Skeletal muscle satellite cell (primary cell): ENCODE data around the gene AQP9.

Source experiments
- H3K27me3 ChIP-seq: 2 replicates; pipeline ENCODE4 v1.7.0; 2013; ENCODE audit warnings: low read length; ENCODE audit not compliant: control insufficient read depth, insufficient read depth
- H3K36me3 ChIP-seq: 2 replicates; pipeline ENCODE4 v1.7.0; 2013; ENCODE audit warnings: mild to moderate bottlenecking, control low read depth, low read length; ENCODE audit not compliant: insufficient read depth
- H3K4me1 ChIP-seq: 2 replicates; pipeline ENCODE4 v1.7.0; 2013; ENCODE audit warnings: low read length; ENCODE audit not compliant: control insufficient read depth, insufficient read depth
- H3K4me2 ChIP-seq: 2 replicates; pipeline ENCODE4 v1.7.0; 2013; ENCODE audit warnings: mild to moderate bottlenecking, low read length
- H3K4me3 ChIP-seq: 2 replicates; pipeline ENCODE4 v1.7.0; 2013; ENCODE audit warnings: low read length
- H3K9ac ChIP-seq: 2 replicates; pipeline ENCODE4 v1.7.0; 2013; ENCODE audit warnings: mild to moderate bottlenecking, low read depth, low read length, moderate library complexity
- H3K9me3 ChIP-seq: replicated peaks from 2 replicates; pipeline ENCODE4 v1.7.0; 2013; ENCODE audit warnings: mild to moderate bottlenecking, control low read depth, low read length

The AQP9 gene

DNA sequence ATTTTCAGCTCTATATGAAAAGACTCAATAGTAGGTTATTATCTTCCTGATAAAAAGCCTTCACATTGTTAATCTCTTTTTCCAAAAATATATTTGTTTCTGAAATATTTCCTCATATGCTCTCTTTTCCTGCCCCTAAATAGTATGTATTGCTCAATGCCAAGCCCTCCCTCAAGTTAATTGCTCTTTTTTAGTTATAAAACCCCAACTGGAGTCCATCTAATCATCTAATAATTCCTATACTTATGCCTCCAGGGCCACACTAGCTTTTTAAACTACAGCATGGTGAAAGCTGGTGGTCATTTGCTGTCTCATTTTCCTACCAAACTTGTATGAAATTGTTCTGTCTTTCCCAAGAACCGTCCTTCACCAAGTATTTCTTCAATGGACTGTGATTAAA lies 26.7 kb downstream of the AQP9 start:
- Histone ChIP-seq H3K36me3 (no peaks in the 10 kb centered on the region), H3K4me2 (no peak overlapping the region), H3K4me3 (no peak overlapping the region), H3K9me3 (no peaks in the 10 kb centered on the region), H3K27me3 (peaks cover 8% of the 10 kb centered on the region), H3K4me1 (peaks cover 27% of the 10 kb centered on the region), H3K9ac (no peak overlapping the region)

DNA sequence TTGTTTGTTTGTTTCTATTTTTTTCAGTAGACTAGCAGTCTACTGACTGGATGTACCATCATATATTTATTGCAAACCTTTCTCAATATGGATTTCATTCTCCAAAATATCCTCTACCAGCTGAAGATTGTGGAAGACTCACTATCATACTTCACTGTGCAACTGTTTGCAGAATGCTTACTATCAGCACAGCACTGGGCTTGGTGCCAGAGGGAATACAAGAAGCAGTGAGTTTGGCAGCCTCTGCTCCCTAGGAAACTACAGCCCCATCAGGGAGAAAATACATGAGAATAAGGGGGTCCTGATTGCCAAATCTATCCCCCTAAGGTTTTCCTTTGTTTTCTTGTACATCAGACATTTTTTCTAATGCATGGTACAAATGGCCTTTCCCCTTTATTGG lies 27.5 kb downstream of the AQP9 start:
- H3K4me1 ChIP-seq = peaks cover 25% of the 10 kb centered on the region
- H3K9me3 ChIP-seq = no peaks in the 10 kb centered on the region
- no peaks in the 10 kb centered on the region for H3K36me3 ChIP-seq
- no peak overlapping the region for H3K9ac ChIP-seq
- no peak overlapping the region for H3K4me3 ChIP-seq
- H3K27me3 ChIP-seq = peaks cover 11% of the 10 kb centered on the region
- H3K4me2 ChIP-seq = no peak overlapping the region

DNA sequence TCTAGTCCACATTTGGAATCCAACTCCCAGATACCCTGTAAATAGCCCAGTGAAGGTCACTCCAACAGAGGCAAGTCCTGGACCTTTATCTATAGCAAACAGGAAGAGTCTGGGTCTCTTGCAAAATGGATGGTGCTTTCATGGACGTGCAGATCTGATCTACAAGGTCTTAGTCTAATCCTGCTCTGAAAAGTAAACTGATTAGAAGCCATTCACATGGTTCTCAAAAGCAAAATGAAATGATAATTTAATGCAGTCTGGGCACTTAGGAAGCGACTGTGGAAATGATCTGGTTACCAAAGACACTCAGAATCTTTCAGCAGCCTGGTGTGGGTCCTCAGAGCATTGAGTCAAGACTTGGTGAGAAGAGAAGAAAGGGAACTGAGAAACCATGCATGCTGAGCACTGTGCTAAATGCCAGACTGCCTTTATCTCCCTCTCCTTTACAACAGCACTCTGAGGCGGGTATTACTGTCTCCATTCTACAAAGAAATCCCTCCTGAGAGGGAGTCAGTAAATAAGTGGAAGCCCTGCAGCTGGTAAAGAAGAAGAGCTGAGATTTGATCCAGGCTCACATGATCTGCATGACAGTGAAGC lies 29.0 kb downstream of the AQP9 start:
- H3K27me3 ChIP-seq = peaks cover 11% of the 10 kb centered on the region
- H3K4me2 ChIP-seq = no peak overlapping the region
- no peak overlapping the region for H3K4me3 ChIP-seq
- no peak overlapping the region for H3K9ac ChIP-seq
- H3K36me3 ChIP-seq = no peaks in the 10 kb centered on the region
- H3K4me1 ChIP-seq = peaks cover 10% of the 10 kb centered on the region
- no peaks in the 10 kb centered on the region for H3K9me3 ChIP-seq

DNA sequence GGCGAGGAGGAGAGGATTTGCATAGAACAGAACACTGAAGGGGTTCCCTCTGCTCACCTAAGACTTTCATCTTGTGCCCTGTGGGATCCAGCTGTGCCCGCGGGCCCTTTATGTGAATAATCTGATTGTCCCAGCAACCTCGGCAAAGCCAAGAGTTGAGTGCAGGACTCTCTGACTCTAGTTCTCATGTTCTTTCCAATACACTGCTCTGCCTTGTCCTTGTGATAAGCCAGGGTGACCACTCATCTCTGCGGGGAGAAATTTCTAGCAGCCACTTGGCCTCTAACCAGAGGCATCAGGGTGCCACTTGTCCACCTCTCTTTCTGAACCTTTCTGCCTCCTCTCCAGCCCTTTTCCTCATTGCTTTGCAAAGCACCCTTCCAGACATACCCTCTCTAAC lies 31.8 kb downstream of the AQP9 start:
- Histone ChIP-seq H3K4me1 (no peaks in the 10 kb centered on the region), H3K4me2 (no peak overlapping the region), H3K9ac (no peak overlapping the region), H3K36me3 (no peaks in the 10 kb centered on the region), H3K27me3 (peaks cover 22% of the 10 kb centered on the region), H3K9me3 (no peaks in the 10 kb centered on the region), H3K4me3 (no peak overlapping the region)

DNA sequence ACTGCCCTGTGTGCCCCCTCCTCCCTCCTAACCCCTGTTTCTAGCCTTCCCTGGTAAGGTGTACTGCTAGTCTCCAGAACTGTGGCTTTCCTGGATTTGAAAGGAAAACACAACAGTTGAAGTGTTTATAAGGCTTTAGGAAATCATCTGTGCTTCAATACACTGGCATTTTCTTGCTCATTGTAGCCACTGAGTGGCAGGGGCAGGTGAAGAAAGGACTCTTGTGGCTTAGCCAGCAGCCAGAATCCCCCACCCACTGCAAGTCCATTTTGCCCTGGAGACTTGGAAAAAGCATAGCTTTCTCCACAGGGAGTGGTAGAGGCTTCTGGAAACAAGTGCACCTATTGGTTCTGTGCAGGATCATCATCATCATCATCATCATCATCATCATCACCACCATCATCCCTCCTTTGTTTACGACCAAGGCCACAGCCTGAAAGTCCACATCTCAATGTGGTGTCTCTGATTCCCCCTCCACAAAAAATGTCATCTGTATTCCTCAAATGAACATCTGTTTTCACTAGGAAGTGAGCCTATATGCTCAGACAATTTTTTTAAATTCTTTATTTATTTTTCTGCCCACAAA lies 33.4 kb downstream of the AQP9 start:
- Histone ChIP-seq H3K36me3 (no peaks in the 10 kb centered on the region), H3K4me1 (no peaks in the 10 kb centered on the region), H3K4me2 (no peak overlapping the region), H3K9me3 (no peaks in the 10 kb centered on the region), H3K4me3 (no peak overlapping the region), H3K9ac (no peak overlapping the region), H3K27me3 (peaks cover 22% of the 10 kb centered on the region)

DNA sequence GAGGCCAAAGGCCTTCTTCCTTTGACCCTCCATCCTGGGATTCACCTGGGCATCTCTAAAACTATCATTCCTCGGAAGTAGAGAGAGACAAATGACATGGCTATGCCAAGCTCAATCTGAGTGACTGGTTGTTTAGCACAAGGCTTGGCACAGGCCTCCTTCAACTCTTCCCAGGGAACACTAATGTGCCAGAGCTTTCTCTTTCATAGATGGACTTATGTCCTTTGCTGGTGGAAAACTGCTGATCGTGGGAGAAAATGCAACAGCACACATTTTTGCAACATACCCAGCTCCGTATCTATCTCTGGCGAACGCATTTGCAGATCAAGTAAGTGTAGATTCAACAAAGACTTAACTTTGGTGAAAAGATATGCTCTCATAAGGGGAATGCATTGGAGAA lies 36.5 kb downstream of the AQP9 start:
- H3K36me3 ChIP-seq = no peaks in the 10 kb centered on the region

DNA sequence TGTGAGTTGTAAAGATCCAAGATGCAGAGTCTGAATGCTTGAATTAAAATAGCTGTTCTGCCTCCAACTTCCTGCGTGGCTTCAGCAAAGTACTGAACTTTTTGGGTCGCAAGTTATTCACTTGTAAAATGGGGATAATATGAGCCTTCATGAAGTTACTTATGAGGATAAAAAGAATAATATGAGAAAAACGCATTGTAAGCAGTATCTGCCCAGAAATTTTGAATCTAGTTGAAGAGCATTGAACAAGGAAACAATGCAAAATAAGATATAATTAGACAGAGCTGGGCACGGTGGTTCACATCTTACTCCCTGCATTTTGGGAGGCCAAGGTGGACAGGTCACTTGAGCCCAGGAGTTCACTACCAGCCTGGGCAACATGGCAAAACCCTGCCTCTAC lies 37.8 kb downstream of the AQP9 start:
- Histone ChIP-seq H3K9me3 (no peaks in the 10 kb centered on the region), H3K36me3 (no peaks in the 10 kb centered on the region), H3K4me2 (no peak overlapping the region), H3K4me3 (no peak overlapping the region), H3K27me3 (peaks cover 11% of the 10 kb centered on the region), H3K9ac (no peak overlapping the region), H3K4me1 (peaks cover 15% of the 10 kb centered on the region)

More for the DNA sequence above, 36.5 kb downstream of the AQP9 start:
- Histone ChIP-seq H3K4me2 (no peak overlapping the region), H3K9ac (no peak overlapping the region), H3K4me1 (peaks cover 7% of the 10 kb centered on the region), H3K4me3 (no peak overlapping the region), H3K27me3 (peaks cover 15% of the 10 kb centered on the region), H3K9me3 (no peaks in the 10 kb centered on the region)

DNA sequence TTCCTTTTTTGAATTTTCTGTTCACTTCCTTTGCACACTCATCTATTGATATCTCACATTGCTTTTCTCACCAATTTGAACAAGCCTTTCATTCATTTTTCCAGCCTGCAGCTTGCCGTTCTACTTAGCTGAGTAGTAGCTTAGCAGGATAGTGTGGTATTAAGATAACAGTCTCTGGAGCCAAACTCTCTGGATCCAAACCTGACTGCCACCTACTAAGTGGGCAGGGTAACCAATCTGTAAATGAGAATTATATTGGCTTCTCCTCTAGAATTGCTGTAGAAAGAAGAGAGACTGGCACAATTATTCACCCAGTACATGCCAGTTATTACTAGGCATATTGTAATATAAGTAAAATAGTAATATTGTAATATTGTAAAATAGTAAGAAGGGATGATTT lies 40.5 kb downstream of the AQP9 start:
- Histone ChIP-seq H3K4me3 (no peak overlapping the region), H3K4me1 (peaks cover 15% of the 10 kb centered on the region), H3K9me3 (no peaks in the 10 kb centered on the region), H3K9ac (no peak overlapping the region), H3K4me2 (no peak overlapping the region), H3K27me3 (no peaks in the 10 kb centered on the region), H3K36me3 (no peaks in the 10 kb centered on the region)

DNA sequence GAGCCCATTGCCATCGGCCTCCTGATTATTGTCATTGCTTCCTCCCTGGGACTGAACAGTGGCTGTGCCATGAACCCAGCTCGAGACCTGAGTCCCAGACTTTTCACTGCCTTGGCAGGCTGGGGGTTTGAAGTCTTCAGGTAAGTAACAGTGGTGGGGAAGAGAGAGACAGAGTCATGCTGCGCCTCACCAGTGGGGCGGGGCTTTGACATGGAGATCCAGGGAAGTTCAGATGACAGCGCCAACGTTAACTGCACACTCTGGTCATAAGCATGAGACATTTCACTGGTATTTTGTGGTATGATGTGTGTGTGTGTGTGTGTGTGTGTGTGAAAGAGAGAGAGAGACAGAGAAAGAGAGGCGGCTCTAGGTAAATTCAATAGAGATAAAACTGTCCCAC lies 41.0 kb downstream of the AQP9 start:
- no peak overlapping the region for H3K4me2 ChIP-seq
- H3K36me3 ChIP-seq = no peaks in the 10 kb centered on the region
- H3K4me1 ChIP-seq = peaks cover 15% of the 10 kb centered on the region
- no peaks in the 10 kb centered on the region for H3K9me3 ChIP-seq
- H3K27me3 ChIP-seq = no peaks in the 10 kb centered on the region
- no peak overlapping the region for H3K9ac ChIP-seq
- no peak overlapping the region for H3K4me3 ChIP-seq

DNA sequence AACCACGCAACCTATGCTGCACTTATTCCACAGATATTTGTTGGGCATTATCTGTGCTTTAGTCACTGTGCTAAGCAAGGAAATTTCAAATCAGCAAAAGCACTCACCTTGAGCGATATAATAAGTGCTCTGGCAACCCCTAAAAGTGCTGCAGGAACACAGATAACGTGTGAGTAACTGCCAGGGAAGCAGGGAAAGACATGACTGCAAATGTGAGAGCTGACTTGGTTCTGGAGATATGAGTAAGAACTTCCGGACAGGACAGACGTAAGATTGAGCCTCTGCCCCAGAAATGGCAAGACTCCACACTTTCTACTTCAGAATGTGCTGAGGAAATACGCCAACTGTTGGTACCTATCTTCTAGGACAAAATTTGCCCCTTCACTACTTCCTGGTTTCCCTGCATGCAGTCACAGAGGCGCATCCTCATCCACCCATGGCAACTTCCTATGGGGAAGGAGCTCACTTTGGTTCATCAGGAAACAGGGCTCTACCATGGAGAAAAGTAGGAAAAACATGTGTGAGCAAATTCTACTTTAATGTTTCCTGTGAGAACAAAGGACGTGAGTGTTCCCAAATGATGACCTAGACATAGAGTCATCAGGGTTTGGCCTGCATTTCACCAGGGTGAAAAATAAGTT lies 41.7 kb downstream of the AQP9 start:
- Histone ChIP-seq H3K4me3 (no peak overlapping the region), H3K9me3 (no peaks in the 10 kb centered on the region), H3K9ac (no peak overlapping the region), H3K36me3 (no peaks in the 10 kb centered on the region), H3K4me2 (no peak overlapping the region), H3K27me3 (no peaks in the 10 kb centered on the region), H3K4me1 (peaks cover 15% of the 10 kb centered on the region)

DNA sequence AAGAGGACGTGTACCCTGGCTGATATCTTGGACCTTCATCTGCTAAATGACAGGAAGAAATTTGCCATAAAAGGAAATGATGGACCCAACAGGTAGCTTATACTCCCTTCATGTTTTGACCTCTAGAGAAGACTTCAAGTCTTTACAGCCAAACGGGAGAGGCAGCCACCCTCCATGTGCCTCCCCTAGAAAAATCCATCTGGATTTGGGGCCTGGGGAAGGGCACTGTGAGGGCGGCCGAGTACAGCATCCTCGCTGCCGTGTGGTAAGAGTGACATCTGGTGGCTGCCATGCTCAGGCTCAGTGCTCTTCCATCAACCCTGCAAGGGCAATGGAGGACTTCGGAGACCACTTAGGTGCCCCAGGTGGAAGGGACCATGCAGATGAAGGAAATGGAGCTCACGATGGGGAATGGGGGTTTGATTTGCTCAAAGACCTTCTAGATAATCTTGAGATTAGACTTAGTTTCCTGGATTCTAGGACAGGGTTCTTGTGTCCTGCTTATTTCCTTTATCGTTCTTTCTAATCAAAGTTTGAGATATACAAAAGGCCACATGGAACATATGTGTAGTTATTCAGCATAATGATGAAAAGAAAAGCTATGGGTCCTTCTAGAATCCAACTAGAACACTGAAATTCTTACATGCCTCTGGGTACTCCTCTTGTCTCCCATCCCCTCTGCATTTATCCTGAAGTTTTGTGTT lies 44.4 kb downstream of the AQP9 start:
- Histone ChIP-seq H3K4me2 (no peak overlapping the region), H3K9me3 (no peaks in the 10 kb centered on the region), H3K36me3 (no peaks in the 10 kb centered on the region), H3K9ac (no peak overlapping the region), H3K27me3 (no peaks in the 10 kb centered on the region), H3K4me3 (no peak overlapping the region), H3K4me1 (peaks cover 15% of the 10 kb centered on the region)
